SK-N-SH (cell line): ENCODE measurements around the gene THBS3.

ENCODE experiments used
- EP300 ChIP-seq, 2 experiments: IDR thresholded peaks; 2 replicates each; pipeline versions ENCODE4 v1.4.0 to v1.6.1; 2012; ENCODE audit warnings: borderline replicate concordance in 1 of 2, low read depth in 1 of 2, low read length in 1 of 2
- FOXM1 ChIP-seq: IDR thresholded peaks from 2 replicates; pipeline ENCODE4 v1.4.0; 2012; ENCODE audit warnings: low read depth, mild to moderate bottlenecking
- JUND ChIP-seq: IDR thresholded peaks from 2 replicates; pipeline ENCODE4 v1.4.0; 2012
- MXI1 ChIP-seq: IDR thresholded peaks from 2 replicates; pipeline ENCODE4 v1.6.1; 2012; ENCODE audit warnings: mild to moderate bottlenecking, low read depth, low read length, improper control_type of control experiment
- TEAD4 ChIP-seq: IDR thresholded peaks from 2 replicates; pipeline ENCODE4 v1.4.0; 2012; ENCODE audit warnings: mild to moderate bottlenecking, borderline replicate concordance; ENCODE audit not compliant: insufficient read depth
- TF ChIP-seq, protein P1 (sequence below): fragments of 200-600 bp; sonication (generic); IDR thresholded peaks from 2 replicates; pipeline ENCODE4 v1.6.1; 2017; ENCODE audit warnings: antibody characterized with exemption, mild to moderate bottlenecking, moderate library complexity

DNA sequence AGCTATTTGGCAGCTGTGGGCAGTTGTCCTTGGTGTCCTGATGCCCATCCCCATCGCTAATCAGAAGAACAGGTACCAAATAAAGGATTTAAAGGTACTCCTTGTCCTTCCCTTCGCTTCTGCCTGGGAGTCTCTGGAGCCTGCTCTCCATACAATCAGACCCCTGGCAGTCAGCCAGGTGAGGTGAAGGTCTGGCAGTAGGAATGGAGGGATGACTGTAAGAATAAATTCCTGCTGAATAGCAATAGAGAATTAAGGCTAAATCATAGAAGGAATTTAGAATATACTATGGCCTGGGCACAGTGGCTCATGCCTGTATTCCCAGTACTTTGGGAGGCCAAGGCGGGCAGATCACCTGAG lies 9.2 kb downstream of the THBS3 start:
- TF ChIP-seq JUND = no peak
- TF ChIP-seq, protein P1, sequence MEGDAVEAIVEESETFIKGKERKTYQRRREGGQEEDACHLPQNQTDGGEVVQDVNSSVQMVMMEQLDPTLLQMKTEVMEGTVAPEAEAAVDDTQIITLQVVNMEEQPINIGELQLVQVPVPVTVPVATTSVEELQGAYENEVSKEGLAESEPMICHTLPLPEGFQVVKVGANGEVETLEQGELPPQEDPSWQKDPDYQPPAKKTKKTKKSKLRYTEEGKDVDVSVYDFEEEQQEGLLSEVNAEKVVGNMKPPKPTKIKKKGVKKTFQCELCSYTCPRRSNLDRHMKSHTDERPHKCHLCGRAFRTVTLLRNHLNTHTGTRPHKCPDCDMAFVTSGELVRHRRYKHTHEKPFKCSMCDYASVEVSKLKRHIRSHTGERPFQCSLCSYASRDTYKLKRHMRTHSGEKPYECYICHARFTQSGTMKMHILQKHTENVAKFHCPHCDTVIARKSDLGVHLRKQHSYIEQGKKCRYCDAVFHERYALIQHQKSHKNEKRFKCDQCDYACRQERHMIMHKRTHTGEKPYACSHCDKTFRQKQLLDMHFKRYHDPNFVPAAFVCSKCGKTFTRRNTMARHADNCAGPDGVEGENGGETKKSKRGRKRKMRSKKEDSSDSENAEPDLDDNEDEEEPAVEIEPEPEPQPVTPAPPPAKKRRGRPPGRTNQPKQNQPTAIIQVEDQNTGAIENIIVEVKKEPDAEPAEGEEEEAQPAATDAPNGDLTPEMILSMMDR = no peak
- TF ChIP-seq FOXM1 = no peak
- no peak for TF ChIP-seq TEAD4
- TF ChIP-seq MXI1 = no peak
- no peak for TF ChIP-seq EP300 (IDR thresholded peaks at IDR 0.05; ENCODE audit: borderline replicate concordance in 1 of 2, low read depth in 1 of 2, low read length in 1 of 2)
